Stimulated activated CD4-positive, alpha-beta T cell treated with anti-CD3 and anti-CD28 coated beads, Interleukin-2, amount 100 ng/mL, for 48 hours (primary cell): Measurements from ENCODE around the gene IKBKE.

Source experiments
- DNase-seq, 2 donors: peaks; one replicate each; pipeline ENCODE4 v3.0.0-alpha.2; 2020

IKBKE gene

DNA sequence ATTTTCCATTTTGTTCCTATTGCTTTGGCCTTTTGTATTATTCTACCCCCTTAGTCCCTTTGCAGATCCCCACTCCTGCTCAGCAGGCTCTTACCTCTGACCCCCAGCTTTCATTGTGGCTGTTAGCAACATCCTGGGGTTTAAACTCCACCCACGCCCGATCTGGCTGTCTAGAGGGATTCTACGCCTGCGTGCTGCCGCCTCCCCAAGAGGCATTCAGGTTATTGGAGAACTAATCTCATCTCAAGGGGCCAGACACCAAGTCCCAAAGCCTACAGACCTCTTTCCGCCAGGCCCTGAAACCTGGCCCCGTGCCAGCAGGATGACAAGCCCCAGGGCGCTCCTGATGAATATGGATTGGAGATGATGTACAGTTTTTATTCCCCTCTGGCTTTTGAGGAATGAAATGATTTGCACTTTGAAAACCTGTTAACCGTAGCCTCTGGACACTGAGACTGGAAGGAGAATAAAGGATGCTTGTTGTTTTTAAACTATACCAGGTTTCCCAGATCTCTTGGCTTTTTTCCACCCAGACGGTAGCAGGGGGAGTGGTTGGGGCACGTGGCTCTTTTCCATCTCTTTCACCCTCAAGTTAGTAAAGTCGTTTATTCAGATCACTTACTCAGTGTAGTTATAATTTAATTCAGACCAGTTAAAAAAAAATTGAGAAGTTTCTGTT, 14.5 kb upstream of the IKBKE start:
- no peak for DNase-seq

DNA sequence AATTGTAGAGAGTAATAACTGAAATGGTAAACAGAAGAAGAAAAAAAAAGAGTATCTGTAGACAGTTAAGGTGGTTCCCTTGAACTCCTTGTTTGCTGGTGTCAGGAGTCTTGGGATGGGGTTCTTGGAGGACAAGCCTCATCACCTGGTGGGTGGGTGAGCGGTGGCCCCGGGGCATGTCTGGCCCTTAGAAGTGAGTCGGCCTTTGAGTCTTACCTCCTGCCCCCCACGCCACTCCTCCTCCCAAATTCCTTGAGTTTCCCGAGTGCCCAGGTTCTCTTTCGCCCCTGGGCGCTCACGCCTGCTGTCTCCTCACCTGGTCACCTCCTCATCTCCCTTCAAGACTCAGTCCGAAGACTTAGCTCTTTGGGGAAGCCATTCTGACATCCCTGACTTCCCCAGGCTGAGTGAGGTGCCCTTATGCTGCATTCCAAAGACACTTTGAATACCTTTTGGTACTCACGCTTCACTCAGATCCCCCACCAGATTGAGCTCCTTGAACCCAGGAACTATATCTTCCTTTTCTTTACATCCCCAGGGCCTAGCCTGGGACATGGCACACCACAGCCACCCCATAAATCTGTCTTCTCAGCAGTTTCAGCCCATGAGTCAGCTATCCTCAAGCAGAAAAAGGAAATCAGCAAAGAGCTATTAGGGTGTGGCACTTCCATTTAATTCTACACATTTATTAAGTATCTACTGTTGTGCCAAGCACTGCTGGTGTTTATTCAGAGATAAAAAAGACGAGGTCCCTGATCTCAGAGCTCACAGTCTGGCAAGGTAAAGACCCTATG, 13.5 kb upstream of the IKBKE start:
- DNase-seq, result no peak

DNA sequence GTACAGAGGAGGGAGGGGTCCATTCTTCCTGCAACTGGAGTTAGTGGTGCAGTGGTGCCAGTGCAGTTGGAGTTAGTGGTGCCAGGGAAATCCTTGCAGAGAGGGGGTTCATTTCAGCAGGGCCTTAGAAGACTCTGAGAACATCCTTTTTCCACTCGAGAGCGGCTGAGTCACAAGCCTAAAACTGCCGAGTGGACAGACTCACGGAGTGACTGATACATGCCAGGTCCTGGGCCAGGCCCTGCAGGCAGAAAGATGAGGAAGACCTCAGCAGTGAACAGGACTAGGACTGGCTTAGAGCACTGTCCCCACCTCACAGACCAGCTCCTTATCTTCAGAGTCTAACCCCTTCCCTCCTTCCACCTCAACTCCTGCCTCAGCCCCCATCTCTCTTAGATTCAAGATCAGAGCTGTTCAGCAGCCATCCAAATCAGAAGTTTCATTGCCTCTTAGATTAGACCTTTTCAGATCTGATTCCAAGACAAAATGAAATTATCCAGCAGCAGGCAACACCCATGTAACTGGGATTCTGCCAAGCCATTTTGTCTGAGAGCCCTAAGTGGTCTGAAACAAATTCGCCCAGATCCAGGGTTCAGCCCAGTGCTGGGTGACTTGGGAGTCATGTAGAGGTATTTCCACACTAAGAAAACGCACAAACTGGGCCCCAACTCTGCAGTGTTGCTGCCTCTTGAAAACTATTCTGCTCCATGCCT, 12.7 kb upstream of the IKBKE start:
- DNase-seq, result no peak

DNA sequence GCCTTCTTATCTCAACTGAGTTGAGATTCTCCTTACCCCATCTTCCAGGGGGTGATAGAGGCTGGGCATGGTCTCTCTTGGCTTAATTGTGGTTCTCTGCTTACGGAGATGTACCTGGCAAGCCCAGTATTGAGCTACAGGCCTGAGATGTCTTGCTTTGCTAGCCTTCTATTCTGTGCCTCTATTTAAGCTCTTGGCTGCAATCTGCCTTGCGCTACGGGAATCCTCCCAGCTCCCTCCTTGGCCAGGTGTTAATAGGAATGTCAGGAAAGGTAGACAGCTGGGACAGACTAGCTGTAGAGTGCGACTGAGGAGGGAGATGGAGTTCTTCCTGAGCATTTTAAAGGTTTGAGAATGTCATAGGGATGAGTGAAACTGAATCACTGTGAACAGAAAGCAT, 10.6 kb upstream of the IKBKE start:
- no peak for DNase-seq

DNA sequence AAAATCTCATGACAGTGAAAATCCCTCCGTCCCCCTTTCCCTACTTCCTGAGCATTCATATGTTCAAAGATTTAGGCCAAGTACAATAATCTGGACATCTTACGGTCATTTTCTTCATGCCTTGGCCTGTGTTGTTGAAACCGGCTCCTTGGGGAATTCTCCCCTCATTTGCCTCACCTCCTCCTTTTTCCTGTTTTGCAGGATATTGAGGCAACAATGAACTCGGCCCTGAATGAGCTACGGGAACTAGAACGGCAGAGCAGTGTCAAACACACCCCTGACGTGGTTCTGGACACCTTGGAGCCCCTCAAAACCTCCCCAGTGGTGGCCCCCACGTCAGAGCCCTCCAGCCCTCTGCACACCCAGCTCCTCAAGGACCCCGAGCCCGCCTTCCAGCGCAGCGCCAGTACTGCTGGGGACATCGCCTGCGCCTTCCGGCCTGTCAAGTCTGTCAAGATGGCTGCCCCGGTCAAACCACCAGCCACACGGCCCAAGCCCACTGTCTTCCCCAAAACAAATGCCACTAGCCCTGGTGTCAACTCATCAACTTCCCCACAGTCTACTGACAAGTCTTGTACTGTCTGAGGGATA, 9.3 kb upstream of the IKBKE start:
- no peak for DNase-seq

DNA sequence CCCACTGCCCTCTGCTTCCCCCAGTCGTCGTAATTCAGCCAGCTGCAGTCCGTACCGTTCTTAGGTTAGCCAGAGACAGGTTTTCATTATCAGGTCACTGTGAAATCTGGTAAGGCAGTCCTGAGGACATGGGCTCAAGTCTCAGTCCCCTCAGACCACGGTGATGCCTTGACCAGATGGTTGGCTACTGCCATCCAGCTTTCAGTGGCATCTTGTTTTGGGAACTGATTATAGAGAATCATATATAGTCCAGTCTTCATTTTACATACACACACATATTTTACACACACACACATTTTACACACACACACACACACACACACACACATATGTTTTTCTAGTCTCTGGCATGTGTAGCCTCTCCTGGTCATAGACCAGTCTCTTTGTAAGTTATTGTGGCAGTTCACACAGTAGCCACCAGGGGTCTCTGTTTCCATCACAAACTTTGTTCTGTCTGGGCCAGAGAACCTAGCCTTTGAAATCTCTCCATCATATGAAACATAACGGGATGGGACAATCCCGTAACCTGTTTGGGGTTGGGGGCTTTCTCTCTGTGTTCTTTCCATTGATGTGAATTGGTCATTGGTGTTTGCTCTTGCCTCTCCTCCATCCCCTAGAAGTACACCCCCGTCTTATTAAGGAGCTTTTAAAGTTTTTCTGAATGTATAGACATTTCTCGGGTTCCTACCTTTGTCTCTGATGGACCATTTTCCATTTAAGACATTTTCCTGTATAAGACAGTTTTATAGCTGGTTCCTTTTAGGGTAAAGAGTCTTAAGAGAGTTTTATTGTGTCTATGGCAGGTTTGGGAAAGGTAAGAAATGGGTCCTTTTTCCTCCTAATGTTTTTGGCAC, 8.4 kb upstream of the IKBKE start:
- DNase-seq, result peak; percentile 72 to 79

DNA sequence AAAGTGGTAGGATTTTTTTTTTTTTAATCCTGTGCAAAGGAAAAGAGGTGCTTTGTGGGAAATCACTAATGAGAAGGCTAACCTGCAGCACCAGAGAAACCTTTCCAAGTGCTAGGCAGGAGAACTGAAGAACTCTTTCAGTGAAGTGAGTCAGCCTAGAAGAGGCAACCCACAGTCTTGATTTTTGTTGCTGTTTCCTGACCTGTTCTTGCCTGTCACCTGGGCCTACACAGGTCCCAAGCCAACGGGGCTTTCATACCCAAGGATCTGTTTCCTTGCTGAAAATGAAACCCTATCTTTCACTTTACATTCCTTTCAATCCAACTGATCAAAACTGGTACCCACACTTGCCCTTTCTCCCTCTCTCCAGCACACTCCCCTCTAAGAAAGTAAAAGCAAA, 7.1 kb upstream of the IKBKE start:
- no peak for DNase-seq

DNA sequence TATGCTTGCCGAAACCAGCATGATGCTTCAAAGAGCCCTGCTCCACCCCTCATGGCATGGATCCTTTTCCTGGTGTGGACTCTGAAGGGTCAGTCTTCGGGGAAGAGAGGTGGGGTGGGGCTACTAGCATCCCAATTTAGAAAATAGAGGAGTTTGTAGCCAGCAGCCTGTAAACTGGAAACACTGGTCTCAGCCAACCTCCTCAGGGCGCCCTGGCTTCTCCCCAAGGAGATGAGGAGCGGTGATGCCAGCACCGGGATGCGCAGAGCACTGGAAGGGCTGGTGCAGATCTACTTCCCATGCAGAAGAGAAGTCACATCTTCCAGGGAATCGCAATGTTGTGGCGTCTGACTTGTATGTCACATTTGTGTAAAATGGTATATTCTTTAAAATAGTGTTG, 6.4 kb upstream of the IKBKE start:
- DNase-seq, result no peak

DNA sequence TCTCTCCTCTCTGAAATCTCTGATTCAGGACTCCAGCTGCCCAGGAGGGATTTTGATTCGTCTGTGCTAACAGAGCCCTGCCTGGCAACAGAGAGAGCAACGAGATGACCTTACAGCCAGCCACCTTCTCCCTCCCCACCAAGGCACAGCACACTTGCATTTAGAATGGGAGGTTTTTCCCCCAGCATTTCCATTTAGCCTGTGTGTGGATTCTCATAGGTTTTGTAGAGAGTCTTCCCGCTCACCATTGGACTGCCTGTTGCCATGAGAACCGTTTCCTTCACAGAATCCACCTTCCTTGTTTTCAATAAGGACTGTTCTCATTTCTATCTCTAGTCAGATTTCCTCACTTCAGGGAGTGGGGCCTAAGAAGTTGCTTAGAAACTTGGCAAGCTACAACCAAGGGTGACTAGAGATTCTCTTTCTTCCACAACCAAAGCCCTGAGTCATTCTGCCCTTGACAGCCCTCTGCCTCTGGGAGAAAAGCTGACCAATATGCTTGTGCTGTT, 5.8 kb upstream of the IKBKE start:
- DNase-seq, result no peak

DNA sequence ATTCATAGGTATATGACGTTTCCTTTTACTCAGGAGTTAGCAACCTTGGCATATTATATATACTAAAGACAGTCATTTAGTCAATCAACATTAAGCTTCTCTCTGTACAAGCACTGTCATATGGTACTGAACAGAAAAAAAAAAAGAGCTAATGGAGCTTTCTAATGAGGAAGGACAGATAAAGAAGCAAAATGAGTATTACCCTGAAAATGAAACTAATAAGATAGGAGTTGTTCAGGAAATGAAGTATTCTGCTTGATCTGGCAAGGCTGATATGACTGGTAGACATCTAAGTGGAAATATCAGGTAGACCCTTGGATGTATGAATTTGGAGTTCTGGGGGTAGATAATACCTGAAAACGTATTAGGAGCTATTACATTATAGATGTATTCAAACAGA, 4.3 kb upstream of the IKBKE start:
- no peak for DNase-seq

DNA sequence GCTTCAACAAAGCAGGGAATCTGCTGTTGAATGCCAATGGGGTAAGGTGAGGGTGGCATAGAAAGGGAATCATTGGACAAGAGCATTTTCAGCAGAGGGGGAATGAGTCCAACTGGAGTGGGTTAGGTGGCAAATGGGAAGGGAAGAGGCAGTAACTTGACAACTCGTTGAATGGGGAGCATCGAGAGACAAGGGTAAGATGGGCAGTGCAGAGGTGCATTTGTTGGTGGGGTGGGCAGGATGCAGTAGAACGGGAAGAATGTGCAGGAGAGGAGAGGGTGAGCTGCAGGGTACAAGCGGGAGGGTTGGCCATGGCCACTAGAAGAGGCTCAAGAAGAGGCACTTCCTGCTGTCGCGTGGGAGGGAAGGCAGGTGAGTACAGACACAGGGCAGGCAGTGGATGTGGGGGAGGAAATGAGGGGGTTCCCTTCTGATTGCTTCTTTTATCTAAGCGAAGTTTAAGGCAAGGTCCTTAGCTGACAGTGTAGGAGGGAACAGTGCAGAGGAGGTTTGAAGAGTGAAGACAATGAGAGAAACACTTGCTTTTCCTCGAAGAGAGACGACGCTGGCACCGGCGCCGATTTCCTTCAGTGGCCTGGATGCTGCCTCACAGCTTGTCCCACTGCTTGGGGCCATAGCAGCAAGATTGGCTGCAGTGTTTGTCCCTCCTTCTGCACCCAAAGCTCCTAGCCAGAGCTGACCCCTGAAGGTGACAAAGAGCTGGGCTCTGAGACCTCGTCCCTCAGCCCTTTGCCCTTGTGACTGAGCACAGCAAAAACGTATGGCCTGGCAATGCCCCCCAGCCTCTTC, 3.2 kb upstream of the IKBKE start:
- no peak for DNase-seq

DNA sequence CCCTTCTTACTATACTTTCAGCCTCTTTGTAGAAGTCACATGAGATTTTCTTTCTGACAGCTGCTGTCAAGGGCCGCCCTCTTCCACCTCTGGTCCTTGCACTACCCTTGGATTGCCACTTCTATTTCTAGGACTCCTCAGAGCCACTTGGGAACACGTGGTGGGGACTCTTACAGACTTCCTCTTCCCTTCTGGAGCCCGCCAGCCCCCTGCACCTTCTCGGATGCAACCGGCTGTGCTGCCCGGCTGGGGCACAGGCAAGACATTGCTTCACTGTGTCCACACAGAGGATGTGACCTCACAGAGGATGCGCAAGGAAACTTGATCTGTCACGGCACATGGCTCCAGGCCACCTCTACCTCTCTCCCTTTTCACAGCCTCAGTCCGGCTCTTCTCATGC, 2.4 kb upstream of the IKBKE start:
- DNase-seq, result no peak

DNA sequence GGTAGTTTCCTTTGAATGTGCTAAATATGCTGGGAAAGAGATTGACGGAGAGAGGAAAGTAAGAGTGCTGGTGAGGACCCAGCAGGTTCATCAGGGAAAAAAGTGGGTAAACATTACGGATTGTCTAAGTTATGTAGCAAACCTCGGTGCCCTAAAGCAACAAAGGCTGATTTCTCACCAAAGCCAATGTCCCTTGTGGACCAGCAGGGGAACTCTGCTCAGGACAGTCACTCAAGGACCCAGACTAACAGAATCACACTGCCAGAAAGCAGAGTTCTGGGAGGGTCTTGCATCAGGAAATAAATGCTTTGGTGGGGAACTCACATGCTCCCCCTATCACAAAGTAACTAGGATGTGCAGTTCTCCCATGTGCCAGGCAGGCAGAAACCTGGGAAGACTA, 1.7 kb upstream of the IKBKE start:
- no peak for DNase-seq

DNA sequence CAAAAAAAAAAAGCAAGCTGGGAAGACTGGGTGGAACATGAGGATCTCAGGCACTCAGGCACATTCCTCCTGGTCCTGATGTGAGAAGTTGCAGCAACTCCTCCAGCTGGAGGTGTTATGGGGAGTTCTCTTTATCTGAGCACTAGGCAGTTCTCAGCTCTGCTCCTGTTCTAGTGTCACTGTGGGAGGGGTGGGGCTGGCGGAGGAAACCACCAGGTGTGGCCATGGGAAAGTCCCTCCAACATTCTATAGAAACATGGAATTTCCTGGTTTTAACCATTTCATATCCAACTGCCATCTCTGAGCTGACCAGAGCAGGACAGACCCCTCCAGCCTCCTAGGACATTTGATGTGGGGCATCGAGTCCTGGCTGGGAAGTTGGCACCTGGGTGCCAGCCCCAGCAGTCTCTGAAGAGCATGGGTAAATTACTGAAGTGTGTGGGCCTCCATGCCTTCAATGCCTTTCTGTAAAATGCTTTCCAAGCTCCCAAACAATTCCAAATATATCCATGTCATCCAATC, 804 bp upstream of the IKBKE start:
- no peak for DNase-seq

DNA sequence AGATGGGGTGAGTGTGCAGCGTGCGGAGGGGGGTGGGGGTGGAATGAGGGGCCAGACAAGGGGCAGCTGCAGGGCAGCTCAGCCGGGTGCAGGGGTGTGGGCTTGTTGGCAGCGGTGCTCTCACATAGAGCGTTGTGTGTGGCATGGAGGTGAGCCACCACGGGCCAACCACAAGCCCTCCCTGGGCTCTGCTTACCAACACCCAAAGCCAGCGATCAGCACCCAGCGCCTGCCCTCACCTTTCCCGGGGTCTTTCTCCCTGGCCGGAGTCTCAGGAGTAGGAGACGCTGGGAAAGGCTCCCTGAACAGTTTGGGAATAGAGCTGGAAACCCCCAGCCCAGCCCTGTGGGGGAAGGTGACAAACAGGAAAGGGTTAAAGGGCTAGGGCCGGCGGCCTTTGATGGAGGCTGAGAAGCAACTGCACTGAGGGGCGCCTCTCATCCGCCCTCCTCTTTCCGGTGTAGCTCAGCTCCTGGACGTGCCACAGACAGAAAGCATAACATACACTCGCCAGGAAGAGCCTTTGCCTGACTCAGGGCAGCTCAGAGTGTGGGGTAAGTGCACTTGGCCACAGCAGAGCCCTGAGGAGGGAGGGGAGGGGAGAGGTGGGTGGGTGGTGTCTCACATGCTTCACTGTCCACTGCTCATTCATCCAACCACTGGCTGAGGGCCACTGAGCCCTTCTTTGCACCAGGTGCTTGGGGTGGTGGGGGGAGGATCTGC, 577 bp downstream of the IKBKE start:
- DNase-seq, result peak in 1 of 2 donors; percentile 35

DNA sequence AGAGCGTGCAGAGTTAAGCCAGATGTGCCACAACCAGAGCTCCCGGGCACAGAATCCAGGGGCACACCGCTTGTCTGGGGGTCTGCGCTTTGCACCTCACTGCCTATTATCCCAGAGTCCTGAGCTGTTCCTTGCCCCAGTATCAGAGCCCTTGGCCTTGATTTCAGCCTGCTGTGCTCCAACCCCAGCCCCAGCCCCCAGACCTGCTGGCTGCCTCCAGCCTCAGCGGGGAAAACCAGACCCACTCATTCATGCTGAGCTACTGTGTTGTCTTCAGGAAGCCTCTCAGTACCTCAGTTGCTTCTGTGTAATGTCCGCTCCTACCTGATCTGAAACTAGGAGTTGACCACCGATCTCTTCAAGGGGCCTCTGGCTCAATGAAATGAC, 1.1 kb downstream of the IKBKE start:
- DNase-seq, result no peak

DNA sequence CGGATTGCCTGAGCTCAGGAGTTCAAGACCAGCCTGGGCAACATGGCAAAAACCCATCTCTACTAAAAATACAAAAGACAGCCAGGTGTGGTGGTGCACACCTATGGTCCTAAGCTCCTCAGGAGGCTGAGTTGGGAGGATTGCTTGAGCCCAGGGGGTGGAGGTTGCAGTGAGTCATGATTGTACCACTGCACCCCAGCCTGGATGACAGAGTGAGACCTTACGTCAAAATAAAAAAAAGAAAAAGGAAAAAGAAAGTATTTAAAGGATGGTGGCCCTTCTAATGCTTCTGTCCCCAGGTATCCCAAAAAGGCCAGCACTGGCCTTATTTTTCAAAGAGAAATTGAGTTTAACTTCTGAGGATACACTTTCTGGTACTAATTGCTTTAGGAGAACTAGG, 1.7 kb downstream of the IKBKE start:
- no peak for DNase-seq

DNA sequence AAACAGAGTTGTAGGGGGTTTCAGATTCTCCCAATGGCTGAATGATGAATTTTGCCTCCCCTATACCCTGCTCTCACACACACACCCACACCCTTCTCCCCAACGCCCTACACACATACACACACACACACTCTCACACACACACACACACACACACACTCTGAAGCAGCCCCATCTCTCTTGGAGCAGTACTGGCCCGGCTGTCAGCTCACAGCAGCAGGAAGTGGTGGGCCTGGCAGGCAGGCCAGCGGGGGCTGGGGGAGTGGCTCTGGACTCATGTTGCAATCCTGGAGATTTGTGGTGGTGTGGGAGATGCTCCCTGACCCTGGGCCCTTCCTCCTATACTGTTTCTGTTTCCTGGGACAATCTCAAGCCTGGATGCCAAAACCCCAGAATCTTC, 2.2 kb downstream of the IKBKE start:
- DNase-seq, result no peak

DNA sequence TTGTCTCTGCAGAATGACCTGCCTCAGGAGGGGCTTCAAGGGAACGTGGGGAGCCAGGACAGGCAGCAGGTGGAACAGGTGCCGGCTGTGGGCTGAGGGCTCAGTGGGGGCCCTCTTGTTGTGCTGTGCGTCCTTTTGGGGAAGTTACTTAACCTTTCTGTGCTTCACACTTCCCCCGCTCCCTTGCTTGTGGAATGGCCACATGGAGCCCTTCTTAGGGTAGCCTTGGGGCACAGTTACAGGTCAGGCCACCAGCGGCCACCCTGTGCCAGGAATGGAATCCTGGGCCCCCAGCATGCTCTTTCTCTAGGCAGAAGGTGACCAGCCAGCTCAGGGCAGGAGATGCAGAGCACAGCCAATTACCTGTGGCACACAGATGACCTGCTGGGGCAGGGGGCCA, 2.6 kb downstream of the IKBKE start:
- no peak for DNase-seq

DNA sequence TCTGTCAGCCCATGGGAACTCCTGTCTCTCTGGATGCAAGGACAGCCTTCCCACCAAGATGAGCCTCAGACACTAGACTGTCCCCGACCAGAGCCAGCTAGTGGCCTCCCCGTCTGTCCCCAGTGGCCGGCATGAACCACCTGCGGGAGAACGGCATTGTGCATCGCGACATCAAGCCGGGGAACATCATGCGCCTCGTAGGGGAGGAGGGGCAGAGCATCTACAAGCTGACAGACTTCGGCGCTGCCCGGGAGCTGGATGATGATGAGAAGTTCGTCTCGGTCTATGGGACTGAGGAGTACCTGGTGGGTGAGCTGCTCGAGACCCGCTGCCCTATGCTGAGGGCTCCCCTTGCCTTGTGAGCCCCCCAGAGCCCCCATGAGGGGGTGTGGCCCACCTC, 5.8 kb downstream of the IKBKE start:
- DNase-seq, result no peak

DNA sequence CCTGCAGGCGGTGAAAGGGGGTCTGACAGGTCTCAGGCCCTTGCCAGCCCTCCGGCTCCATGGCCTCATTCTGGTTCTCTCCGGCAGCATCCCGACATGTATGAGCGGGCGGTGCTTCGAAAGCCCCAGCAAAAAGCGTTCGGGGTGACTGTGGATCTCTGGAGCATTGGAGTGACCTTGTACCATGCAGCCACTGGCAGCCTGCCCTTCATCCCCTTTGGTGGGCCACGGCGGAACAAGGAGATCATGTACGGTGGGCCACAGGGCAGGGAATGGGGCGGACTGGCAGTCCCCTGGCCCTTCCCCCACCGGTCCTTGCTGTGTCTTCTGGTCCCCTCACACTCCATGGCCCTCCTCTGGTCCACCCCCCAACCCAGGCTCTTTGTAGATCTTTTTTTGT, 6.3 kb downstream of the IKBKE start:
- no peak for DNase-seq
